ENCODE measurements around the gene KDM2A. TPM values are rescaled to one million over a fixed set of nuclear protein-coding genes. Genes with fewer than 3 reads are reported as not detected.

The KDM2A gene
- total RNA-seq, 4 donors from 2014 or later: 38.7 to 88.1 (median 73.5) TPM

DNA sequence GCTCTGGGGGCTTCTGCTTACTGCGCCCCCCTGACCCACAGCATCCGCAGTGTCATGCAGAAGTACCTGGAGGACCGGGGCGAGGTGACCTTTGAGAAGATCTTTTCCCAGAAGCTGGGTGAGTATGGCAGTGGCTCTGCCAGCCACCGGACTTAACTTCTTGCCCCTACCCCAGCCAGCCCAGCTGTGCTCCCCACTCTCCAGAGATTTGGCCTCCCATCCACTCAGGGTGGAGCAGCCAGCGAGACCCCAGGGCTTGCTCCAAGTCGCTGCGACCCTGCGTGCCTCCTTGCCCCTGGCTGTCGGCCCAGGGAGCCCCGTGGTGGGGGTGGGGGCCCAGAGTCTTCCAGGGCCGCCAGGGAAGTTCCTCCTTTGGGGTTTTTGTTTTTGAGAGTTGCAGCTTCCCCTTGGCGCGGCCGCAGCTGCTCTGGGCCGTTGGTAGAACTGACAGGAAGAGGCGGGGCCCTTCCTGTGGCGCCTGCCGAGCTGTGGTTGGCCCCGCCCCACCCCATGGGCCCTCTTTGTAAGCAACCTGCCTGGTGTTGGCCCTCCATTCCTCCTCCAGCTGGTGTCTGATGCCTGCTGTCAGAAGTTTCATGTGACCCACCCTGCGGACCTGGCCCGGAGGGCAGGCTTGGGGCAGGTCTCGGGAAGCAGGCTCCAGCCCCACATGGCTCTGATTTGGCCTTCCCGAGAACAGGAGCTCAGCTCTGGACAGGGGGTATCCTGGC is 158.3 kb downstream of the KDM2A start:
- 39 to 71% methylated on average over 13 to 16 of the region's 24 CpGs for WGBS, 2 donors
- Histone ChIP-seq H3K27me3 (no peaks in the 10 kb centered on the region), H3K9me3 (no peaks in the 10 kb centered on the region), H3K36me3 (peaks cover 29 to 32% of the 10 kb centered on the region in 2 donors), H3K4me1 (peaks cover 35 to 71% of the 10 kb centered on the region in 2 donors), H3K27ac (peak overlapping the region; percentile 41 to 74 (median 67)), H3K4me3 (replicated peaks in 1 of 3) (peak overlapping the region in 1 of 3 donors; percentile 7)
- intact Hi-C loops (cut with DNase I): no loop called here
- peak; percentile 62 to 67 for DNase-seq
- TF ChIP-seq, protein P1, sequence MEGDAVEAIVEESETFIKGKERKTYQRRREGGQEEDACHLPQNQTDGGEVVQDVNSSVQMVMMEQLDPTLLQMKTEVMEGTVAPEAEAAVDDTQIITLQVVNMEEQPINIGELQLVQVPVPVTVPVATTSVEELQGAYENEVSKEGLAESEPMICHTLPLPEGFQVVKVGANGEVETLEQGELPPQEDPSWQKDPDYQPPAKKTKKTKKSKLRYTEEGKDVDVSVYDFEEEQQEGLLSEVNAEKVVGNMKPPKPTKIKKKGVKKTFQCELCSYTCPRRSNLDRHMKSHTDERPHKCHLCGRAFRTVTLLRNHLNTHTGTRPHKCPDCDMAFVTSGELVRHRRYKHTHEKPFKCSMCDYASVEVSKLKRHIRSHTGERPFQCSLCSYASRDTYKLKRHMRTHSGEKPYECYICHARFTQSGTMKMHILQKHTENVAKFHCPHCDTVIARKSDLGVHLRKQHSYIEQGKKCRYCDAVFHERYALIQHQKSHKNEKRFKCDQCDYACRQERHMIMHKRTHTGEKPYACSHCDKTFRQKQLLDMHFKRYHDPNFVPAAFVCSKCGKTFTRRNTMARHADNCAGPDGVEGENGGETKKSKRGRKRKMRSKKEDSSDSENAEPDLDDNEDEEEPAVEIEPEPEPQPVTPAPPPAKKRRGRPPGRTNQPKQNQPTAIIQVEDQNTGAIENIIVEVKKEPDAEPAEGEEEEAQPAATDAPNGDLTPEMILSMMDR (IDR thresholded peaks at IDR 0.05): no peak
- TF ChIP-seq POLR2A (IDR thresholded peaks at IDR 0.05): peak in 1 of 2 donors; percentile 19

DNA sequence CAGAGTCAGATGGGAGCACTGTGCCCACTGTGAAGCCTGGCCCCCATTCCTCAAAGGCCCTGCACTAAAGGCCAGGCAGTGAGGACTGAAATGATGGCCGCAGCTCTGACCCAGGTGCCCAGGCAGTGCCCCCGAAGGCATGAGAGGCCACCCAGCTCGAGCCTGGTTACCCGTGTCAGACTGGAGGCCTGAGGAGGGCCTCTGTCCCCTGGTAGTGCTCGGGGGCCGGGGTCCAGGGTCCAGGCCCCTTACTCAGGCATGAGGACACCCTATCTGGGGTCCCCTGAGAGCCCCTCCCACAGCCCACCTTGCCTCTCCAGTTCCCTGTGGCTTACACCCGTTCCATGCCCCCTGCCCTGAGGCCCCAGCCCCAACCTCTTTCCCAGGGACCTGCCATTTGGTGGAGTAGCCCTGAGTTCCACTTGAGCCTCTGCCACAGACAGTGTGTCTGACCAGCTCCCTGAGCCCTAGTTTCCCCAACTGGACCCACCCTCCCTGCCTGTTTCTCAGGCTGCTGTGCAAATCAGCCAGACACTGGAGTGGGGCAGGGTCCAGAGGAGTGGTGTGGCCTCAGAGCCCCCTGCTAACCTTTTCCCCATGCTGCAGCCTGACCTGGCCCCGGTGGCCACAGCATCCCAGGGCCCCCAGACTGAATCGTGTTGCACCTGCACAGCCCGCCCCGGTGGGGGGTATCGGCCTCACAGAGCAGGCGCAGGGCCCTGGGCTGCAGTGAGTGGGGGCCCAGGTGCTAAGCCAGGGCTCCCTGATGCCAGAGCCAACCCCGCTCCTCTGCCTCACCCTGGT is 159.3 kb downstream of the KDM2A start:
- WGBS, 2 donors: 86 to 95% methylated on average over 2 to 8 of the region's 14 CpGs
- TF ChIP-seq, protein P1 (IDR thresholded peaks at IDR 0.05): no peak
- TF ChIP-seq POLR2A (IDR thresholded peaks at IDR 0.05): no peak
- intact Hi-C loops (cut with DNase I): no loop called here
- H3K9me3 ChIP-seq: no peaks in the 10 kb centered on the region
- peak in 1 of 2 donors; percentile 1 for DNase-seq
- peak overlapping the region; percentile 41 to 74 (median 42) for H3K27ac ChIP-seq
- H3K36me3 ChIP-seq: peaks cover 39 to 42% of the 10 kb centered on the region in 2 donors
- H3K4me3 ChIP-seq (replicated peaks in 1 of 3): no peak overlapping the region
- no peaks in the 10 kb centered on the region for H3K27me3 ChIP-seq
- peaks cover 29 to 61% of the 10 kb centered on the region in 2 donors for H3K4me1 ChIP-seq

DNA sequence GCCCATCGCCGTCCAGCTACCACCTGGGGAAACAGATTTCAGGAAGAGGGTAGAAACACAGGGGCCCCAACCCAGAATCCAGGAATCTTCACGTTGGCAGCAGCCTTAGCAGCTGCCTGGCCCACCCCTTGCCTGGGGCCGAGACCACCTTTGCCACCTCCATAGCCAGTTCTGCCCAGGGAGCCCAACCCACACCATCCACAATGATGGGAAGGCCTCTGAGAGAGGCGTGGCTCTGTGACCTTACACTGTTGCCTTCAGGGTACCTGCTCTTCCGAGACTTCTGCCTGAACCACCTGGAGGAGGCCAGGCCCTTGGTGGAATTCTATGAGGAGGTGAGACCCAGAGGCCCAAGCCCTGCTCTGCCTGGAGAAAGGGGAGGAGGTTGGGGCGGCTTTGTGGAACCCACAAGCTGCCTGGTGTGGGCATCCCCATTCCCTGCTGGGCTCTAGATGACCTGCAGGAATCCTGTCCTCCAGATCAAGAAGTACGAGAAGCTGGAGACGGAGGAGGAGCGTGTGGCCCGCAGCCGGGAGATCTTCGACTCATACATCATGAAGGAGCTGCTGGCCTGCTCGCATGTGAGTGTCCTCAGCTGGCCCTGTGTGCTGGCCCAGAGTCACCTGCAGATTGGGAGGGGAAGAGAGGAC is 160.0 kb downstream of the KDM2A start:
- intact Hi-C loops (cut with DNase I): no loop called here
- no peak overlapping the region for H3K4me3 ChIP-seq (replicated peaks in 1 of 3)
- peaks cover 22 to 54% of the 10 kb centered on the region in 2 donors for H3K4me1 ChIP-seq
- peaks cover 46 to 48% of the 10 kb centered on the region in 2 donors for H3K36me3 ChIP-seq
- WGBS, 2 donors: 89 to 92% methylated on average over 11 to 13 of the region's 14 CpGs
- no peaks in the 10 kb centered on the region for H3K27me3 ChIP-seq
- no peaks in the 10 kb centered on the region for H3K9me3 ChIP-seq
- H3K27ac ChIP-seq: no peak overlapping the region
- DNase-seq: peak in 1 of 2 donors; percentile 2
- TF ChIP-seq, protein P1 (IDR thresholded peaks at IDR 0.05): no peak

DNA sequence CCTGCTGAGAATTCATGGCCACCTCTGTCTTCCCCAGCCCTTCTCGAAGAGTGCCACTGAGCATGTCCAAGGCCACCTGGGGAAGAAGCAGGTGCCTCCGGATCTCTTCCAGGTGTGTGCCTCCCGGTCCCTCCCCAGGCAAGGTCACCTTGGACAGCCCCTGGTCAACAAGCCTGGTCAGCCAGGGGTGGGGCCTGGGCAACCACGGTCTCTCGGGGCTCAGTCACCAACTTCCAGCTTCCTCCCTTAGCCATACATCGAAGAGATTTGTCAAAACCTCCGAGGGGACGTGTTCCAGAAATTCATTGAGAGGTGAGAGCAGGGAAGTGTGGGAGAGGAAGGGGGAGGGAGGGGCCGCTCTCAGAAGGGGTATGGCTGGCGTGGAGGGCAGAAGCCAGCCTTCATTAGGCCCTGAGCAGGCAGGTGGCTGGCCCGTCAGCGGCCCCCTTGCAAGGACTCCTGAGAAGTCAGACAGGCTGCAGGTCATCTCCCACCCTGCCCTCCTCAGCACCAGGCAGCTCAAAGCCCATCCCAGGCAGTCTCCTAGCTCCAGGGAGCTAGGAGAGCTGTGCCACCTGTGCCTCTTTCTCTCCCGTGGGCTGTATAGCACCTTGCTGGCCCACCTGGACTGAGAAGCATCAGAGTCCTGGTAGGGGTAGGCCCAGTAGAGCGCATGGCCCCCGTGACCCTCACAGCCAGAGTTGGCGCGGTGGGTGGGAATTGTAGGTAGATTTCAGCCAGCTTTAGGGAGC is 160.7 kb downstream of the KDM2A start:
- Histone ChIP-seq H3K27ac (no peak overlapping the region), H3K4me1 (peaks cover 17 to 47% of the 10 kb centered on the region in 2 donors), H3K4me3 (replicated peaks in 1 of 3) (no peak overlapping the region), H3K36me3 (peaks cover 53 to 55% of the 10 kb centered on the region in 2 donors), H3K9me3 (no peaks in the 10 kb centered on the region), H3K27me3 (no peaks in the 10 kb centered on the region)
- intact Hi-C loops (cut with DNase I): no loop called here
- TF ChIP-seq, protein P1 (IDR thresholded peaks at IDR 0.05): no peak
- no peak for TF ChIP-seq POLR2A (IDR thresholded peaks at IDR 0.05)
- peak in 1 of 2 donors; percentile 1 for DNase-seq
- 84 to 93% methylated on average over 13 of the region's 17 CpGs for WGBS, 2 donors

Measured in thyroid gland (tissue), 4 donors.